Hypothalamus (tissue), 51 donors: ENCODE measurements around the gene FLT3LG.

Source experiments
- DNase-seq, 51 donors: peaks; one replicate each; lab custom pipeline; 2025; lab: John Stamatoyannopoulos, UW

FLT3LG gene

DNA sequence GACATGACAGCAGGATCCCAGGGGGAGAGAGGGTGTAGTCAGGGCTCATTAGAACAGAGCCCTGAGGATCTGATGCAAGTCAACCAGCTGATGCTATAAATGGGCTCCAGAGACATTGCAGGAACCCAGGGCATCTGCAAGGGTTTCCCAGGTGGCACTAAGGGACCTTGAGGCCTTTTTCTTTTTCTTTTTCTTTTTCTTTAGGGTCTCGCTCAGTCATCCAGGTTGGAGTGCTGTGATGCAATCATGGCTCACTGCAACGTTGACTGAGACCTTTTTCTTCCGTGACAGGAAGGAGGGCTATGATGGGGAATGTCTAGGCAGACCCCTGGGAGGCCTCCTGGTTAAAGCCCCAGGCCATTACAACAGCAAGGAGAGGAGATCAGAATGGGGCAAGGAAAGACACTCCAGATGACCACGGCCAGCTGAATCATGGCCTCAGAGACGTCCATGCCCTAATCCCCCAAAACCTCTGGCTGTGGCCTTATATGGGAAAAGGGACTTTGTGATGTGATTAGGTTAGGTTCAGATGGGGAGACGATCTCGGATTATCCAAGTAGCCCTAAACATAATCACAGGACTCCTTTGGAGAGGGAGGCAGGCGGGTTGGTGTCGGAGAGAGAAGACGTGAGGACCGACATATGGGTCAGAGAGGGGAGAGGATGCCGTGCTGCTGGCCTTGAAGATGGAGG lies 33.9 kb downstream of the FLT3LG start:
- DNase-seq, result no peak

- DNase-seq, result peak in 15 of 51 donors; percentile 7 to 46 (median 19)
Measured at GRCh38 chr19:49512970-49513745, 39.1 kb downstream of the FLT3LG start.

DNA sequence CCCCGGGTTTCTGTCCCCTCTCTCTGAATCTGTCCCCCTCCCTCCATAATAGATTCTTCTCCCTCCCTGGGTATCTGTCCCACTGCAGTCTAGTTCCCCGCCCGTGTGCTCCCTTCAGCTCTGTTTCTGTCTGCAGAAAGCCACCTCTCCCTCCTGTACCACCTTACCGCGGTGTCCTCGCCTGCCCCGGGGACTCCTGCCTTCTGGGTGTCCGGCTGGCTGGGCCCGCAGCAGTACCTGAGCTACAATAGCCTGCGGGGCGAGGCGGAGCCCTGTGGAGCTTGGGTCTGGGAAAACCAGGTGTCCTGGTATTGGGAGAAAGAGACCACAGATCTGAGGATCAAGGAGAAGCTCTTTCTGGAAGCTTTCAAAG lies 39.7 kb downstream of the FLT3LG start:
- DNase-seq, result no peak

- DNase-seq, result no peak
Measured at GRCh38 chr19:49514151-49514550, 40.1 kb downstream of the FLT3LG start.

- peak in 18 of 51 donors; percentile 7 to 49 (median 26) for DNase-seq
Measured at GRCh38 chr19:49515767-49516166, 41.8 kb downstream of the FLT3LG start.

GRCh38 chr19:49518033-49518432 lies 44.0 kb downstream of the FLT3LG start:
- no peak for DNase-seq

GRCh38 chr19:49520705-49521319 lies 46.8 kb downstream of the FLT3LG start:
- peak in 15 of 51 donors; percentile 8 to 47 (median 31) for DNase-seq

- no peak for DNase-seq
Measured at GRCh38 chr19:49524812-49525455, 50.9 kb downstream of the FLT3LG start.

GRCh38 chr19:49528211-49528771 lies 54.3 kb downstream of the FLT3LG start:
- DNase-seq, result no peak

- DNase-seq, result no peak
Measured at GRCh38 chr19:49530708-49531107, 56.7 kb downstream of the FLT3LG start.

GRCh38 chr19:49533551-49534488 lies 59.8 kb downstream of the FLT3LG start:
- peak in 45 of 51 donors; percentile 7 to 82 (median 53) for DNase-seq

DNA sequence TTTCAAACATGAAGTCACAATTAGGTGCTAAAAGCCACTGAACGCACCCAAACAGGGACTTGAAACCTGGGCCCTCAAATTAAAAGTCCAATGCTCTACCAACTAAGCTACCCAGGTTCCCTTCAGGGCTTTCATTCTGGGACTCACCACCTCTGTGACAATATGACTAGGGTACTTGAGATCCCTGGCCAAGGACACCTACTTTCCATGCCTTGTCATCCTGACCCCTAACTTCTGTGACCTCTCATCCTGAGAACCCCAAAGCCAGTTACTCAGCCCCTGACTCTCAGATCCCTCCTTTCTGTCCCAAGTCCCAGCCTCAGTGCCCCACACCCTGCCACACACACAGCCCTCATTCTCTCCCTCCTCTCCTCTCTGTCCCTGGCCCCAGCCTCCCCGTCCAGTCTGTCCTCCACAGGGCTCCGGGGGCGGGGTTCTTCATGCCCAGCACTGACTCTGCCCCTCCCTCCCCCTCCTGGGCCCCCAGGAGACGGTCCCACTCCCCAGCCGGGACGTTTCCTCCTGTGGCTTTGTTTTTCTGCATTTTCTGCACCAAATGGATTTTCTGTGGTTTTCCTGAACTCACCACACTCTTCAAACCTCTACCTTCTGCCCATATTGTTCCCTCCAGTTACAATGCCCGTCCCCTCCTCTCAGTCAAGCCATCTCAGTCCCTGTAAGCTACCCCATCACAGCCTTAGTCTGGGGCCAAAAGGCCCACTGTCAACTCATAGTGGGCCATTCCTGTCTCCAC lies 60.8 kb downstream of the FLT3LG start:
- no peak for DNase-seq
